Left lobe of liver (tissue), 2 donors: ENCODE measurements around the gene NFU1. TPM values are rescaled to one million over a fixed set of nuclear protein-coding genes. Genes with fewer than 3 reads are reported as not detected.
A peak's percentile ranks its signal among the peaks of the same experiment; 100 is the strongest.

ENCODE experiments used
- ATAC-seq: fragments of 200-7000 bp; cut with Tn5 transposase; one replicate; pipeline ENCODE4 v1.9.1; 2020; ENCODE audit warnings: mild to moderate bottlenecking, moderate library complexity
- DNase-seq: peaks from one replicate; pipeline ENCODE4 v3.0.0-alpha.2; 2020; ENCODE audit warnings: low spot score
- total RNA-seq: library from RNA; stranded (reverse); gene quantifications from one replicate; pipeline ENCODE4 v1.2.1, GENCODE V29; 2021
- donor health status: DM: no; HTN: no; CAD: no; lungs with moderate emphysema.
- donor health status: DM: no; HTN: yes; CAD: no.

Gene NFU1
- 12.0 TPM for total RNA-seq

DNA sequence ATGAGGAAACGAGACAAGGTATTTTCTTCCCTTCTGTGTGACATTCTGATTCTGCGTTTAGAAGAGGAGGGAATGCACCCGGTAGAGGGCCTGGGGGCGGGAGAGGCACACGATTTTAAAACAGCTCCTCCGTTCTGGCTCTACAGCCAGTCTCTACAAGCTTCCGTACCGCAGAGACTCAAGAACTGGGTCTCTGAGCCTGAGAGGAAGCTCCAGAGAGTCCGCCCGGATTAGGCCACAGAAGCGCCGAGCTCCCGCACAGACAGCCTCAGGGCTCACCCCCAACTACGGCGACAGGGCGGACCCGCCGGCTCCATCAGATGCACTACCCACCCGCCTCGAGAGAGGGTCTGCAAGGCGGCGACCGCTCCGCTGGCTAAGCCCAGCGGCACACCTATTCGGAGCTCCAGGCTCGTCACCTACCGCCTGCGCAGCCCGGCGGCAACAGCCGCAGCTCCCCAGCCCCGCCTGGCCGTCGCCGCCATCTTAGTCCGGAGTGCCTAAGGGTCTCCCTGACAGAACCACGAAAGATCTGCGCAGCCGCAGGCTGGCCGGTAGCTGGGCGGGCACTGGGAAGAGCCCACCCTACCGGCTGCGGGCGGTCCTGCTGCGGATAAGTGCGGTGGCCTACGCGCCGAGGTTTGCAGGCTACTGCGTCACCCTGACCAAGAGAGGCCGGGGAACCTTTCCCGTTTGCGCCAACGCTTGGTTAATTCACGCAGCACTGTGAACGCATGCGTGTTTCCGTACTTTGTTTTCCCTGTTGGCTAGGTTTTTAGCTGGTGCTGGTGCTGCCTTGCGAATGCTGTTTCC is at the start of gene NFU1:
TSS of gene NFU1 (minus strand) at position 498 of the 813 bp plus-strand sequence. CDS start at position 485, 13 bp downstream.
- DNase-seq (peak; percentile 94), ATAC-seq (peak; percentile 94)

DNA sequence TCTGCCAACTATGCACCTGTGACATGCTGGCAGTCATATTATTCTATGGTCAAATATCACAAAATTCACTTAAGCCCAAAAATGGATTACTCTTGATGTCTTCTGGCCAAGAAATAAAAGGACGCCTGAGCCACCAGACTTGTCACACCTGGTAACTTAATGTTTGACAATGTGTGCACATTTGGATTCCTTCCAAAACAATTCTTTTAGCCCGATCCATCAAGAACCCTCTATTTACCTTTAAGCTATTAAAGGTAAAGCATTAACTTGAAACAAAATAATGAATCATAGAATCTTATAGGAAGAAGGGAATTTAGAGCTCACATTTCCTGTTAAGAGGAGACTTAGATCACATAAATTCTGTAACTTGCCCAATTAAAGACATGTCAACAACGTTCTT is 46.5 kb upstream of the NFU1 start:
- no peak for DNase-seq
- no peak for ATAC-seq

DNA sequence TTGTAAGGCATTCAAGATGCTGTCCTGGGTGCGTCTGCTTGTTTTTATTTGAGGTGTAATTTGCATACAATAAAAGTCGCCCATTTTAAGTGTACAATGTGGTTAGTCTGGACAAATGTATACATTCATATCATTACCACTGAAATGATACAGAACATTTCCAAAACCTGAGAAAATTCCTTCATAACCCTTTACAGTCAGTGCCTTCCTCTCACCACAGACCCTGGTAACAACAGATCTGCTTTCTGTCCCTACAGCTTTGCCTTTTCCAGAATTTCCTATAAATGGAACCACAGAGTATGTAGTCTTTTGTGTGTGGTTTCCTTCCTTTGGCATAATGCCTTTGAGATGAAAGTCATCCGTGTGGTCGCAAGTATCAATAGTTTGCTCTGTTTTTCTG is 45.8 kb upstream of the NFU1 start:
- DNase-seq (no peak), ATAC-seq (no peak)

- DNase-seq, result no peak
- no peak for ATAC-seq
These were observed 45.2 kb upstream of the NFU1 start for GRCh38 chr2:69482471-69482870.

DNA sequence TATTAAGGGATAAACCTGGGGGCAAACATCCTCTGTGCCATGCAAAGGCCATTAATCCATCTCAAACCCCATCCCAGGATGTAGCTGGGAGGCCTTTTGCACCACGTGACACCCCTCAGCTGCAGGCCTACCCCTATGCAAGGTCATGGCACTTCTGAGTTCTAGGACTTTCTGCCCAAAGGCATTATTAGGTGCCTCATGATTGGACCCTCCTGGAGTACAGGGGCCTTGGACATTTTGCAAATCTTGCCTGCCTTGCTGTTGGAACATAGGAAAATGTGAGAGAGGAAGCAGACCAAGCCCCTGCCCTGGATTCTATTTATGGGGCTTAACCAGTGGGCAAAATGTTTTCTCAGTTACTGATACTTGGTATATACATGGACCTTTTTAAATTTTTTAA is 44.2 kb upstream of the NFU1 start:
- ATAC-seq, result no peak
- DNase-seq, result no peak

GRCh38 chr2:69477627-69478026 is 40.4 kb upstream of the NFU1 start:
- ATAC-seq (no peak), DNase-seq (no peak)

- ATAC-seq (no peak), DNase-seq (no peak)
These were observed 37.5 kb upstream of the NFU1 start for GRCh38 chr2:69474688-69475087.

DNA sequence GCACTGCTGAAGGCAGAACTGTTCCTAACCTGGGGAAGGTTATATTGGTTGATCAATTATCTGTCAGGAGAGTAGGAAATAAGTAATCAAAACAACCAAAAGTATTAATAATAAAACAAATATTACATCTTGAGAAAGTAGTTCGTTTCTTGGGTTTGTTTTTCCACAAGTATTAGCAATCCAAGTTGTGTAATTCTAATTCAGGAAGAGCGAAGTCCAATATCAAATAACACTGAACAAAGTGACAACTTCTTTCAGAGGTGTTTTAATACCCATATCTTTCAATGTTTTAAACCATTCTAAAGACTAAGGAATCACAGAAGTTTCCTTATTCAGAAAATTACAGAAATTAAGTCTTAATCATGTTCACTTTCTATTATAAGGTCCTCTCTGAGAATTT is 34.6 kb upstream of the NFU1 start:
- no peak for DNase-seq
- ATAC-seq, result peak; percentile 23

DNA sequence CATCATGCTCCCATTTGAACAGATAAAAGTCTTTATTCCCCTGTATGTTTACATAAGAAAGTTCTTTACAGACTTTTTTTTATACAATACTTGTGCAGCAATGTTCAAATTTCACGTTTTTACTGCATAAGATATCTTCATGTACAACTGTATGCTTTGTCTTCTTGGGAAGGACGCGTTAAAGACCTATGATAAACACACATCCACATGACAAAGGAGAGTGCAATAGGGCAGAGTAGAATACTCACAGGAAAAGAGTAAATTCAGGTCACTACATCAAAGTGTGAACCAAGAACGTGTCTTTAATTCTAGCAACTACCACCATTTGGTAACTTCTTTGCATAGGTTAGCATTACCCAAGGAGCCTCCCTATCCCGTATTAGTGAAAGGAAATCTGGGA is 33.7 kb upstream of the NFU1 start:
- ATAC-seq (no peak), DNase-seq (no peak)

- DNase-seq (no peak), ATAC-seq (no peak)
These were observed 32.5 kb upstream of the NFU1 start for GRCh38 chr2:69469784-69470183.

DNA sequence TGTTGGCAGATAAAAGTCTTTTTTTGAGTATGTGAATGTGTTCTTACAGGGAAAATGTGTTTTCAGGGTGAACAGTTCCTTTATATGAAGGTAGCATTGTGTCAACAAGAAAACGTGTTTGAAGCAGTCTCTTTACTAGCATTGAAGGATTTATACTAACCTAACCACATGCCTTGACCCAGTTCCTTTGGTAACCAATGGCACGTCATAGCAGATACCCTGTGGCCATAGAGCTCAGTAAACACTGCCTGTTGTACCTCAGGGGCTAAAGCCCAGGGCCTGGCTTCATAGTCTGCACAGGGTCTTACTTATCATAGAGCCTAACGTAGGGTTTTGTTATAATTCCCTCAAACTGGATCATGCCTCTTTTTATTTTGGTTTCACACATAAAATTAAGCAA is 32.1 kb upstream of the NFU1 start:
- no peak for DNase-seq
- no peak for ATAC-seq

DNA sequence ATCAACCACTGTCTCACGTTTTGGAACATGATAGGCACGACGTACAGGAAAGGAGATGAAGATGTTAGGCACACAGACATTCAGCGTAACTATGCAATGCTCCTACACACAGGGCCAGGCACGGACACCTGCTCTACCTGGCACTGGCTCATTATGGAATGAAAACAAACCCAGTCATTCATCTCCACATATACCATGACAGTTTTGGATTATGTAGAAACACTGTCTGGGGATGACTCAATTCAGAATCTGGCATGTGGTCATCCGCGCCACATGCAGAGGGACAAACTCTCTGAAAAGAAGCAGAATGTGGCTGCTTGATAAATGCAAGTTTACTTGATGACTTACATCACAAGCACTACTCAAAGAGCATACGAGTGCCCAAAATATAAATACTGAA is 29.5 kb upstream of the NFU1 start:
- no peak for ATAC-seq
- DNase-seq, result no peak

DNA sequence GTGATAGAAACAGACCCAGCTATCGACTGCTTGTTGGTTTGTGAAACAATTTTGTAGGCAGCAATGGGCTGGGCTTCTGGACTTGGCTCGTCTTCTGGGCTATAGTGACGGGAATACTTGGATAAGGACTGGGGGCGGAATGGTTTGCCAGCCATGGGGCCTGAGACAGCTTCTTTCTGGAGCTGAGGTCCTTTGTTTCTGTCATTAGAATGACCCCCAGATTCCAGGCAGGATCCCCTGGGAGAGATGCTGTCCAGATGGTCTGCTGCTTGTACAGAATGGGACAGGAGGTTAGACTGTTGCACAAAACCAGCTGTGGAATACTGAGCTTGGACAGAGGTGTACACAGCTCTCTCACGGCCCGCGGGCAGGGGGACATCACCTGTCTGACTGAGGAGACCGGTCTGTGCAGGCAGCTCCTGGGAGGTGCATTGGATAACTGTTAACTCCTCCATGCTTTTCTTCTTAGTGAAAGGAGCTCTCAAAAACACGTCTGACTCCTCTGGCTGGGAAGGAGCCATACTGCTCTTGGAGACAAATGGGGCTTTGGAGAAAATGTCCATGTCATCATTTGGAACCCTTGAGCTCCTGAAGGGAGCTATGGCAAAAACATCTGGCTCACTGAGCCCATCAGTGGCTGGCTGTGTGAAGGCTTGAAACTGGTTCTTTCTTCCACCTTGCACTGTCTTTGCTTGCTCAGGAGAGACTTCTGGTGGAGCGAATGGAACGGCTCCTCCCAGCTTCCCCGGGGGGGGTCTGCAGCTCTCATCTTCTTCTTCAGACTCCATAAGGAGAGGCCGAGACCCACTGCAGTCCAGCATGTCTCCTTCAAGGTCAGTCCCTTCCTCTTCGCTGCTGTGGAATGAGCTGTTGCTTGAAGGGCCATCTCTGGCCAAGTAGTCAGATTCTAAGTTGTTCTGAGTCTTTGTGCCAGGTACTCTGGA is 28.6 kb upstream of the NFU1 start:
- DNase-seq (no peak), ATAC-seq (no peak)

GRCh38 chr2:69464575-69464974 is 27.3 kb upstream of the NFU1 start:
- ATAC-seq (no peak), DNase-seq (no peak)

DNA sequence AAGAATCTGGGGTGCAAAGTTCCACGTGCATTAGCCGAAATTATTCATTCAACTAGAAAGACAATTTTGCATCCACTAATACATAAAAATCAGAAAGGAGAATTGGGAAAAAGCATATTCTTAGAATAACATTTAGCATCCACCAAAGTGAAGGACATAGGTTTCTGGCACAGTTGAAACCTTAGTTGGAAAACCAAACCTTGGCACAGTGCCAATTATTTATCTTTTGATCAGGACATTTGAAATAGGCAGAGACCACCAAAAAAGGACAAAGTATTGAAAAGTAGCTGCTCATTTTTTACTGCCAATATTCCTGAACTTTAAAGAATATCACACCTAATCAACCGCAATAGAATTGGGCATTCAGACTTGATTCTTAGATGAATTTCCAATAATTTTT is 25.5 kb upstream of the NFU1 start:
- no peak for ATAC-seq

DNA sequence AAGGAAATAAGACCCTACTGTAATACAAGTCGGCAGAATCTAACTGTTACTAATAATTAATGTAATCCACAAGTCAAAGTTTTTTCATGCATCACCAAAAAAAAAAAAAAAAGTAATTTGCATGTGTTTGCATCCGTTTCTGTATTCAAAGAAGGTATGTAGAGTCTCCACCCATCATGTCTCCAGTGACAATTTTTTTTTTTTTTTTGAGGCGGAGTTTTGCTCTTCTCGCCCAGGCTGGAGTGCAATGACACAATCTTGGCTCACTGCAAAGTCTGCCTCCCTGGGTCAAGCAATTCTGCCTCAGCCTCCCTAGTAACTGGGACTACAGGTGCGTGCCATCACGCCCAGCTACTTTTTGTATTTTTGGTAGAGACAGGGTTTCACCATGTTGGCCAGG is 24.2 kb upstream of the NFU1 start:
- ATAC-seq (no peak), DNase-seq (no peak)

More for the DNA sequence above, 25.5 kb upstream of the NFU1 start:
- DNase-seq, result no peak

DNA sequence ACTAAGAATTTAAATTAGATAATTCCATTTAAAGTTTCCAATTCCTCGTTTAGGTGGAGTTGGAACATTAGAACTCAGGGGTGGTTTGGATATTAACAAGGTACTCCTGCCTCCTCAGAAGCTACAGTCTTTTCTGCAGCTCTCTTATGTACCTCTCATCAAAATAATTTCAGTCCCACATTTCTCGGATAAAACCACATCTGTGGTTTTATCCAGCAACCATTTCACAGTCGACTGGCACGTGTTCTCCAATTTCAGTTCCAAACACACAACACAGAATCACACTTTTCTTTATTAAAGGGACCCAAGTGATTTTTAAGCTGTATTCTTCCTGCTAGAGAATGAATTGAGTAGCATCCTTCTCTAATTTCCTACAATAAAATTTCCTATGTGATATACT is 22.7 kb upstream of the NFU1 start:
- no peak for ATAC-seq

GRCh38 chr2:69456950-69457445 is 19.8 kb upstream of the NFU1 start:
- no peak for DNase-seq
- no peak for ATAC-seq

More for the DNA sequence above, 22.7 kb upstream of the NFU1 start:
- DNase-seq, result no peak

- DNase-seq (no peak), ATAC-seq (no peak)
These were observed 18.9 kb upstream of the NFU1 start for GRCh38 chr2:69456154-69456553.

DNA sequence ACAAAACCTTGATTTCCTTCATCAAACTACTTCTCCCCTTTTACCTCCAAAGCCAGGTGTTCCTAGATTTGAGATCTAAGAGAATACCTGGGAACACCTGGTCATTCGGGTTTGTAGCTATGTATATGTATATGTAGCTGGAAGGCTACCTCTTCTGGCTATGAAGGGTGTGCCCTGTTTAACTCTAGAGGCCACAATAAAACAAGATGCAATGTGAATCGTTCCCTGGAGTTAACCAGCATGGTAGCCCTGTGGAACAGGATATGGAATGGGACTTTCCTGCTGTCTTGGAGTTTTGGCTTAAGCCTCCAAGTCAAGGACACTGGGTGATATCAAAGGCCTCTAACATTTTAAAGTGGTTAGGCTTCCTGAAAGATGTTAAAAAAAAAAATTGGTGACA is 17.7 kb upstream of the NFU1 start:
- ATAC-seq (no peak), DNase-seq (no peak)

DNA sequence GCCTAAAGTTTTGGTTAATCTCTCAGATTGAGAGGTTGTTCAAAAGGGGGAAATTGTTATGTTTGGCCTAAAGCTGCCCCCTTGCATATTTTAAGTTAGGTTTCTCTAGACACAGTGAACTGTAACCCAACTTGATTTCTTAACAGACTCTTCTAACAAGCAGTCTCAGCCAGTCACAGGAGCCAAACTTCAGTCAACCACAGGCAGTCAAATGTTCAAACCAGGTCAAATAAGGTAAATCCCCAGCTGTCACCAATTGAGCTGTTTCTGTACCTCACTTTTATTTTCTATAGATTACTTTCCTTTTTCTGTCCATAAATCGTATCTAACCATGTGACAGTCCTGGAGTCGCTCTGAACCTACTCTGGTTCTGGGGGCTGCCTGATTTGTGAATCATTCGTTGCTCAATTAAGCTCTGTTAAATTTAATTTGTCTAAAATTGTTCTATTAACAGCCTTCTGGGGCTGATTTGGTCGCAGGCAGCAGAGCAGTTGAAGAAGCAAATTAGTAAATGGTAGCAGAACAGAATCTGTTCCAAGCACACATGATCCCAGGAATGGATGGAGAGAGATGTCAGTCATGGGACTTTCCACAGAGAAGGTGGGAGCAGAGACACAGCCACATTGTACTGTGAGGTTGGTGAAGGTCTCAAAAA is 16.4 kb upstream of the NFU1 start:
- no peak for DNase-seq
- no peak for ATAC-seq
